GM12891 (cell line): Measurements from ENCODE around the gene NCOA6.

Experiments used
- POLR2A ChIP-seq: IDR thresholded peaks from 2 replicates; pipeline ENCODE4 v1.6.1; 2011; ENCODE audit warnings: low read depth, low read length, control low read depth
- POLR2AphosphoS5 ChIP-seq: IDR thresholded peaks from 2 replicates; pipeline ENCODE4 v1.6.1; 2011; ENCODE audit warnings: low read depth, low read length, control low read depth
- SPI1 ChIP-seq: IDR thresholded peaks from 2 replicates; pipeline ENCODE4 v1.6.1; 2011; ENCODE audit warnings: low read depth, low read length, control low read depth
- TAF1 ChIP-seq: IDR thresholded peaks from 2 replicates; pipeline ENCODE4 v1.6.1; 2011; ENCODE audit warnings: low read depth, low read length, control low read depth

DNA sequence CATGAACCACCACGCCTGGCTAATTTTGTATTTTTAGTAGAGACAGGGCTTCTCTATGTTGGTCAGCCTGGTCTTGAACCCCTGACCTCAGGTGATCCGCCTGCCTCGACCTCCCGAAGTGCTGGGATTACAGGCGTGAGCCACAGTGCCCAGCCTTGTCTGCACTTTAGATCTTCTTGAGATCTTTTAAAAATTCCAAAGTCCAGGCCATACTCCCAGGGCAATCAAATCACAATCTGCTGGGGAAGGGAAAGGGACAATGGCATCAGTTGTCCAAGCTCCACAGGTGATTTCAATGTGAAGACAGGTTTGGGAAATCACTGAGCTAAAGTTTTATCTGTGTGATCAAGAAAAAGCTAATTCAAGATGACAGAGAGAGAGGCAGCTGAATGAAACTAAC is 16.9 kb downstream of the NCOA6 start:
- TF ChIP-seq POLR2AphosphoS5: no peak
- TF ChIP-seq POLR2A: no peak
- TF ChIP-seq TAF1: no peak
- TF ChIP-seq SPI1: no peak
